ENCODE results near the gene NPTX2.

NPTX2 gene

DNA sequence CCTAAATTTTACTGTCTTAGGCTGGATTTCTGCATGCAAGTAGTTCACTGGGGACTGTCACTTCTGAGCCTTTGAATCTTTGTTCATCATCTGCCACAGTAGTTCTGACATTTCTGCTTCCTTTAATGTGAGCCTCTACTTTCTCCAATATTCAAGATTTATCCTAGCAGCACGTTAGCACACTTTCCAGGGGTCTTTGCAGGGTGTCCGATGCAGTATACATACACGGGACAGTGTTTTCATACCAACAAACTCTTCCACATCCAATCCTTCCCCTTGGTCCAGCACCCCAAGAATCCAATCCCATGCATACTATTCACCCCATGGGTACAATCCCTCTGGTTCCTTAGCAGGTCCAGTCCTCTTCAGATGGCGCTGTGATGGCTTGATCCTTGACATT, 22.7 kb upstream of the NPTX2 start:
- DNase-seq, result no peak
- H3K27ac ChIP-seq, result no peak overlapping the region
- H3K36me3 ChIP-seq, result no peaks in the 10 kb centered on the region
- no peaks in the 10 kb centered on the region for H3K27me3 ChIP-seq (ENCODE audit: insufficient read depth, low read depth, severe bottlenecking)
- H3K9me3 ChIP-seq (ENCODE audit: severe bottlenecking), result no peaks in the 10 kb centered on the region
- H3K4me3 ChIP-seq (ENCODE audit: low read depth, low read length), result no peak overlapping the region
- no peak for TF ChIP-seq CTCF (IDR thresholded peaks at IDR 0.05; ENCODE audit: low read depth, low read length)

GRCh38 chr7:98594787-98595186, 22.3 kb upstream of the NPTX2 start:
- DNase-seq, result no peak
- no peaks in the 10 kb centered on the region for H3K9me3 ChIP-seq (ENCODE audit: severe bottlenecking)
- no peaks in the 10 kb centered on the region for H3K36me3 ChIP-seq
- no peaks in the 10 kb centered on the region for H3K27me3 ChIP-seq (ENCODE audit: insufficient read depth, low read depth, severe bottlenecking)
- TF ChIP-seq CTCF (IDR thresholded peaks at IDR 0.05; ENCODE audit: low read depth, low read length), result no peak
- no peak overlapping the region for H3K4me3 ChIP-seq (ENCODE audit: low read depth, low read length)
- H3K27ac ChIP-seq, result no peak overlapping the region

GRCh38 chr7:98598846-98599615, 18.1 kb upstream of the NPTX2 start:
- Histone ChIP-seq H3K4me3 (ENCODE audit: low read depth, low read length) (no peak overlapping the region), H3K27ac (no peak overlapping the region), H3K27me3 (ENCODE audit: insufficient read depth, low read depth, severe bottlenecking) (no peaks in the 10 kb centered on the region), H3K36me3 (no peaks in the 10 kb centered on the region), H3K9me3 (ENCODE audit: severe bottlenecking) (no peaks in the 10 kb centered on the region)
- no peak for DNase-seq
- no peak for TF ChIP-seq CTCF (IDR thresholded peaks at IDR 0.05; ENCODE audit: low read depth, low read length)

GRCh38 chr7:98599886-98600285, 17.2 kb upstream of the NPTX2 start:
- H3K9me3 ChIP-seq (ENCODE audit: severe bottlenecking), result no peaks in the 10 kb centered on the region
- TF ChIP-seq CTCF (IDR thresholded peaks at IDR 0.05; ENCODE audit: low read depth, low read length), result no peak
- H3K4me3 ChIP-seq (ENCODE audit: low read depth, low read length), result no peak overlapping the region
- H3K36me3 ChIP-seq, result no peaks in the 10 kb centered on the region
- no peak overlapping the region for H3K27ac ChIP-seq
- no peak for DNase-seq
- H3K27me3 ChIP-seq (ENCODE audit: insufficient read depth, low read depth, severe bottlenecking), result no peaks in the 10 kb centered on the region

DNA sequence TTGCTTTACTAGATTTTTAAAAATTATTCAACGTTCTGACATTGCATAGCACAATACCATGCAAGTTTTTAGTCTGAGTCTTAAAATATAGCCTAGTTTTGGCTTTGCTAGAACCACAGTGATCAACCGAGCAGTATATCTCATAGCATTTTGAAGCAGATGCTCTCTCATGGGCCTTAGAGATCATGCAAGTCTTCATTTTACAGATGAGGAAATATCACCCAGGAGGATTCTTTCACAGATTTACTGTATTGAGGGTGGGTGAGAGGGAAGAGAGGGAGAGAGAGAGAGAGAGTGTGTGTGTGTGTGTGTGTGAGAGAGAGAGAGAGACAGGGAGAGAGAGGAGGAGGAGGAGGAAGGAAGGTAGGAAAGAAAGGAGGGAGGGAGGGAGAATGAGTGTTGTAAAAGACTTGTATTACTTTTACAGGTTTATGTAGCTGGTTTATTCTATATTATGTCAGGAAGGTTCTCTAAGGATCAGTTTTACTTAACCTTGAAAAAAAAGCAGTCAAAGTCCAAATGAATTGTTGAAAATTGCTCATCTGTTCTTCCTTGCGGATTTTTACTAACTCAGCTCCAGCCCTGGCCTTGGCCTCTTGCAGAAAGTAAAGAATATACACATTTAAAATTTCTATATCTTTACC, 14.2 kb upstream of the NPTX2 start:
- TF ChIP-seq CTCF (IDR thresholded peaks at IDR 0.05; ENCODE audit: low read depth, low read length), result no peak
- H3K27ac ChIP-seq, result no peak overlapping the region
- H3K27me3 ChIP-seq (ENCODE audit: insufficient read depth, low read depth, severe bottlenecking), result no peaks in the 10 kb centered on the region
- no peaks in the 10 kb centered on the region for H3K36me3 ChIP-seq
- peaks cover 4% of the 10 kb centered on the region for H3K9me3 ChIP-seq (ENCODE audit: severe bottlenecking)
- H3K4me3 ChIP-seq (ENCODE audit: low read depth, low read length), result no peak overlapping the region
- no peak for DNase-seq
